ENCODE data around the gene CDHR2. TPM values are rescaled to one million over a fixed set of nuclear protein-coding genes. Genes with fewer than 3 reads are reported as not detected.

Gene CDHR2
- total RNA-seq, 2 experiments from 2014 or later = 0.37 to 0.61 TPM

- Mint-ChIP-seq H3K27ac (peak overlapping the region; percentile 98), H3K4me3 (peak overlapping the region; percentile 97), H3K27me3 (no peaks in the 10 kb centered on the region), H3K36me3 (ENCODE audit: low read depth) (peaks cover 27% of the 10 kb centered on the region), H3K4me1 (peaks cover 62% of the 10 kb centered on the region), H3K9me3 (ENCODE audit: low read depth) (no peaks in the 10 kb centered on the region)
- POLR2A ChIA-PET = interaction anchor here (1.2 to 3.2 kb wide), 3 partner anchors 8 to 118 kb away, joined by 3 to 18 read pairs (median 4); partner anchors contain the start of gene FAF2
- peak; percentile 41 for DNase-seq
- intact Hi-C loops (cut with DNase I, micrococcal nuclease) = loop anchor here (2.0 to 5.0 kb wide), 8 partner anchors 175 to 1018 kb away; partner anchors contain the start of genes KIAA1191 (in 2 of the 2), GRK6 (in 1 of the 2), LMAN2 (in 1 of the 2) and SIMC1 (in 1 of the 2)
- ATAC-seq = no peak
- CTCF ChIA-PET = interaction anchor here (0.7 to 1.4 kb wide), 4 partner anchors 8 to 118 kb away, joined by 3 to 5 read pairs (median 4); partner anchors contain the start of genes EIF4E1B and SNCB
Measured at GRCh38 chr5:176535664-176536131, 13.4 kb upstream of the CDHR2 start.

GRCh38 chr5:176536132-176536901 lies 12.8 kb upstream of the CDHR2 start:
- H3K9me3 Mint-ChIP-seq (ENCODE audit: low read depth) = no peaks in the 10 kb centered on the region
- CTCF ChIA-PET = interaction anchor here (0.7 to 1.4 kb wide), 3 partner anchors 8 to 117 kb away, joined by 3 to 5 read pairs (median 4); no protein-coding TSS in a partner anchor
- peaks cover 63% of the 10 kb centered on the region for H3K4me1 Mint-ChIP-seq

DNA sequence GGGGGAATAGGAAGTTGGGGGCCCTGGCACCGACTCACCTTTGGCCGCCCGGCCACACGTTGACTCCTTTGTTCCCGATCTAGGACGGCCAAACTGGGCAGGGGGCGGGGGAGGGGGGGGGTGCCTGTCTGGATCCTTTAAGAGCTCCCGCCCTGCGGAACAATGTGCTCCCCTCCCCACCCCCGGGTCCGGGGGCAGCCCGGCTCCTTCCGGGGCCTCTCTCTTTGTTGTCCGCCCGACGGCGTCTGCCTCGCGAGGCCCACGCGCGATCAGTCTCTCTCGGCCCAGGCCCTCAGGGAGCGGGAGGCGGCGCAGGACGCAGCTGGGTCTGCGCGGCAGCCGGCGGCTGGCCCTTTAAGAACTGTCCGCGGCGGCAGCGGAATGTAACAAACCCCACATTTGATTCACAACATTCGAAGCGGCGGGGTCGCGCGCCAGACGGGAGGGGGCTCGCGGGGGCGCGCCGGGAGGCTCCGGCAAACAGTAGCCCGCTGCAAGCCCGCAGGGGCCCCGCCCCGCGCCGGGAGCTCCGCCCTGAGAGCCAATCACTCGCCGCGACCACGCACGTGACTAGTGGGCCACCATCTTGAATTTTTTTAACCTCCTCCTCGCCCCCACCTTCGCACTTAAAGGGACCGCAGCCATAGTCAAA lies 12.1 kb upstream of the CDHR2 start, which contains the start of gene RNF44:
RNF44 (minus strand) TSS at position 501 of the 652 bp plus-strand sequence. CDS start 4,930 bp downstream, outside the sequence.
- intact Hi-C loops (cut with DNase I, micrococcal nuclease) = loop anchor here (1.0 to 5.0 kb wide), 15 partner anchors 89 to 1020 kb away; partner anchors contain the start of genes FAF2 (in 2 of the 2), KIAA1191 (in 2 of the 2), UIMC1 (in 2 of the 2) and CLTB (in 1 of the 2)
- Mint-ChIP-seq H3K27me3 (no peaks in the 10 kb centered on the region), H3K4me1 (peaks cover 64% of the 10 kb centered on the region), H3K9me3 (ENCODE audit: low read depth) (no peaks in the 10 kb centered on the region), H3K4me3 (peak within 1 kb of the TSS; percentile 97), H3K36me3 (ENCODE audit: low read depth) (peaks cover 18% of the 10 kb centered on the region), H3K27ac (peak within 1 kb of the TSS; percentile 98)
- DNase-seq (peak; percentile 99), ATAC-seq (peak; percentile 60)
- POLR2A ChIA-PET = interaction anchor here (0.8 to 3.2 kb wide), 7 partner anchors 10 to 150 kb away, joined by 3 to 18 read pairs (median 4); partner anchors contain the start of gene FAF2
- CTCF ChIA-PET = interaction anchor here (0.5 to 1.5 kb wide), 3 partner anchors 26 to 90 kb away, joined by 3 to 6 read pairs (median 3); no protein-coding TSS in a partner anchor

More at GRCh38 chr5:176536132-176536901, 12.8 kb upstream of the CDHR2 start:
- peaks cover 23% of the 10 kb centered on the region for H3K36me3 Mint-ChIP-seq (ENCODE audit: low read depth)
- DNase-seq (peak; percentile 89), ATAC-seq (peak; percentile 7)
- intact Hi-C loops (cut with DNase I, micrococcal nuclease) = loop anchor here (2.0 to 5.0 kb wide), 8 partner anchors 176 to 1019 kb away; partner anchors contain the start of genes KIAA1191 (in 2 of the 2), GRK6 (in 1 of the 2), LMAN2 (in 1 of the 2) and SIMC1 (in 1 of the 2)
- peak overlapping the region; percentile 98 for H3K27ac Mint-ChIP-seq
- POLR2A ChIA-PET = interaction anchor here (0.8 to 3.2 kb wide), 7 partner anchors 8 to 150 kb away, joined by 3 to 18 read pairs (median 4); partner anchors contain the start of gene FAF2
- H3K27me3 Mint-ChIP-seq = no peaks in the 10 kb centered on the region
- peak overlapping the region; percentile 97 for H3K4me3 Mint-ChIP-seq

DNA sequence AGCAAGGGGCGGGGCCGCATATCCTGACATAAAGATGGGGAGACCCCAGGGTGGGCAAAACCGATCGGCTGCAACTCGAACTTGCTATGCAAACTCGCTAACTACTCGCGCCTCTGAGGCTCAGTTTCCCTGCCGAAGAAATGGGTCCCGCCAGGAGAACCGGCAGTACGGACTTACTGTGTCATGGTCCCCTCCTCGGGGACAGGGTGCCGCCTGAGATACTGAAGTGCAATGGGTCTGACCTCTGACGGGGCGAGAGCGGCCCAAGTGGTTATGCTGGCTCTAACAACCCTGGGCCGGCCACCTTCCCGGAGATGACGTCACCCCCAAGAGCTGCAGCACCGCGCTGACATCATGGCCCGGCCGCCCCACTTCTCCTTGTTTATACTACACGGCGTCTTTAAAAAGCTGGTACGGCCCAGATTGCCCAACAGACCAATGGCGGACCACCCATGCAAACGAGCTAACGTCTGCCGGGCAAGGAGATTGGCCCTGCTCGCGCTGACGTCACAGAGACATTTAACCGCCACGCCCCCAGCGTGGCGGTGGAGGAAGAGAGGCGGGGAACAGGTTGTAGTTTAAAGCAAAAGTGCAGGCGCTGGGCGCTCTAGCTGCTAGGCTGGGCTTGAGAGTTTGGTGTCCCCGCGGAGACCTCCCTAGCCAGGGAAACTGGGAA lies 11.4 kb upstream of the CDHR2 start:
- ChIA-PET CTCF (interaction anchor here (0.6 to 1.5 kb wide), 4 partner anchors 25 to 121 kb away, joined by 3 to 8 read pairs (median 4); partner anchors contain the start of genes CLTB and FAF2), POLR2A (interaction anchor here (1.1 to 3.2 kb wide), 4 partner anchors 13 to 148 kb away, joined by 3 to 18 read pairs (median 4); partner anchors contain the start of gene FAF2)
- Mint-ChIP-seq H3K36me3 (ENCODE audit: low read depth) (peaks cover 18% of the 10 kb centered on the region), H3K4me3 (peak overlapping the region; percentile 97), H3K27me3 (no peaks in the 10 kb centered on the region), H3K27ac (peak overlapping the region; percentile 97), H3K4me1 (peaks cover 68% of the 10 kb centered on the region), H3K9me3 (ENCODE audit: low read depth) (no peaks in the 10 kb centered on the region)
- ATAC-seq (peak; percentile 75), DNase-seq (peak; percentile 99)
- intact Hi-C loops (cut with DNase I, micrococcal nuclease) = loop anchor here (1.0 to 5.0 kb wide), 16 partner anchors 89 to 1020 kb away; partner anchors contain the start of genes FAF2 (in 2 of the 2), KIAA1191 (in 2 of the 2), UIMC1 (in 2 of the 2) and CLTB (in 1 of the 2)

GRCh38 chr5:176538230-176538988 lies 10.7 kb upstream of the CDHR2 start:
- DNase-seq = no peak
- POLR2A ChIA-PET = interaction anchor here (1.1 to 3.2 kb wide), 3 partner anchors 90 to 149 kb away, joined by 3 to 18 read pairs (median 5); partner anchors contain the start of gene FAF2
- H3K27me3 Mint-ChIP-seq = no peaks in the 10 kb centered on the region

DNA sequence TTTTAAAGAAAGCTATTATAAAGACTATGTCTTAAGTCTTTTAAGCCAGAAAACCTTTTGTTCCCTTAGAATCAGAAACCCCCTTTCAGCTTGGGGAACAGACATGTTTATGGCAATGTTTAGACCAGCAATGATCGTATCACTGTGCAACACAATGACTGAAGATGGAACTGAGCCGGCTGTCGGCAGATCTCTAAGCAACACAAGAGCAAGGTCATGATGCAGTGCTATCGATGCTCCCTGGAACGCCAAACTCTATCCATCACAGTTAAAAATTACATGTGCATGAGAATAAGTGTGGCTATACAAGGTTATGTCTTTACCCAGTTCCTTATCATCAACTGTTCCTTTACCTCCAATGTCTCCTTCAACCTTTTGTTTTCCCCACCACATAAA lies 10.2 kb upstream of the CDHR2 start:
- H3K9me3 Mint-ChIP-seq (ENCODE audit: low read depth) = no peaks in the 10 kb centered on the region
- no peak for ATAC-seq
- ChIA-PET CTCF (interaction anchor here (1.1 kb wide), 2 partner anchors 12 to 122 kb away, joined by 3 to 5 read pairs; partner anchors contain the start of gene CLTB), POLR2A (interaction anchor here (0.6 kb wide), 1 partner anchor 871 kb away, joined by 3 read pairs; no protein-coding TSS in a partner anchor)
- H3K4me1 Mint-ChIP-seq = peaks cover 55% of the 10 kb centered on the region
- H3K27ac Mint-ChIP-seq = peak overlapping the region; percentile 34
- intact Hi-C loops (cut with DNase I, micrococcal nuclease) = loop anchor here in 1 of 2 experiments (1.0 to 5.0 kb wide), 5 partner anchors 302 to 1022 kb away; partner anchors contain the start of genes LMAN2, NSD1 and SIMC1
- H3K4me3 Mint-ChIP-seq = no peak overlapping the region
- H3K27me3 Mint-ChIP-seq = no peaks in the 10 kb centered on the region
- H3K36me3 Mint-ChIP-seq (ENCODE audit: low read depth) = peaks cover 9% of the 10 kb centered on the region
- DNase-seq = no peak

More at GRCh38 chr5:176538230-176538988, 10.7 kb upstream of the CDHR2 start:
- H3K9me3 Mint-ChIP-seq (ENCODE audit: low read depth) = no peaks in the 10 kb centered on the region
- intact Hi-C loops (cut with DNase I, micrococcal nuclease) = loop anchor here in 1 of 2 experiments (1.0 to 5.0 kb wide), 5 partner anchors 301 to 1021 kb away; partner anchors contain the start of genes LMAN2, NSD1 and SIMC1
- CTCF ChIA-PET = interaction anchor here (0.6 to 1.5 kb wide), 5 partner anchors 12 to 122 kb away, joined by 3 to 8 read pairs (median 5); partner anchors contain the start of genes CLTB and FAF2
- no peak for ATAC-seq
- peaks cover 60% of the 10 kb centered on the region for H3K4me1 Mint-ChIP-seq
- peak overlapping the region; percentile 97 for H3K4me3 Mint-ChIP-seq
- peak overlapping the region; percentile 97 for H3K27ac Mint-ChIP-seq
- H3K36me3 Mint-ChIP-seq (ENCODE audit: low read depth) = peaks cover 13% of the 10 kb centered on the region

- intact Hi-C loops (cut with DNase I, micrococcal nuclease) = loop anchor here in 1 of 2 experiments (10.0 kb wide), 1 partner anchor 126 kb away; the partner anchor contains the start of gene CLTB
- H3K9me3 Mint-ChIP-seq (ENCODE audit: low read depth) = no peaks in the 10 kb centered on the region
- H3K27me3 Mint-ChIP-seq = no peaks in the 10 kb centered on the region
- ATAC-seq (no peak), DNase-seq (no peak)
- peaks cover 55% of the 10 kb centered on the region for H3K4me1 Mint-ChIP-seq
- ChIA-PET CTCF (interaction anchor here (1.0 to 1.6 kb wide), 2 partner anchors 93 to 124 kb away, joined by 3 to 5 read pairs; partner anchors contain the start of gene CLTB), POLR2A (no interaction called here)
- H3K27ac Mint-ChIP-seq = peak overlapping the region; percentile 87
- H3K4me3 Mint-ChIP-seq = peak overlapping the region; percentile 13
- peaks cover 6% of the 10 kb centered on the region for H3K36me3 Mint-ChIP-seq (ENCODE audit: low read depth)
Measured at GRCh38 chr5:176540476-176540899, 8.7 kb upstream of the CDHR2 start.

DNA sequence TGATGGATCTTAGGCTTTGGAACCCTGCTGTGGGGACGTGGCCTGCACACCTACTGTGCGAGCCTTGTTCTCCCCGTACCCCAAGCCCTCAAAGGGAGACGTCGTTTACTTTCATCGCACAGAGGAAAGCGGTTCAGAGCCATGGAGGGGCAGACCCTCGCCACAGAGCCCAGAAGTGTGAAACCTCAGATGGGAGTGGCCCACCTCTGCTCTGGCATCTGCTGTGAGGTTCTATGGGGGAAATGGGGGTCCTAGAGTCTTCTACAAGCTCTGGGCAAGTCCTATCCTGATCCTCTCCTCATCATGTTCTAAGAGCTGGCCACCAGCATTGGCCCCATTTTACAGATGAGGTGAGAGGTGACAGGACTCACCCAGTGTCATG lies 8.2 kb upstream of the CDHR2 start:
- peaks cover under 1% of the 10 kb centered on the region for H3K36me3 Mint-ChIP-seq (ENCODE audit: low read depth)
- H3K27ac Mint-ChIP-seq = peak overlapping the region; percentile 87
- H3K27me3 Mint-ChIP-seq = no peaks in the 10 kb centered on the region
- H3K4me1 Mint-ChIP-seq = peaks cover 58% of the 10 kb centered on the region
- peak; percentile 39 for DNase-seq
- ATAC-seq = no peak
- peak overlapping the region; percentile 74 for H3K4me3 Mint-ChIP-seq
- ChIA-PET CTCF (interaction anchor here (1.6 kb wide), 1 partner anchor 93 kb away, joined by 5 read pairs; no protein-coding TSS in a partner anchor), POLR2A (interaction anchor here (0.6 kb wide), 1 partner anchor 537 kb away, joined by 3 read pairs; no protein-coding TSS in a partner anchor)
- intact Hi-C loops (cut with DNase I, micrococcal nuclease) = loop anchor here in 1 of 2 experiments (10.0 kb wide), 1 partner anchor 126 kb away; the partner anchor contains the start of gene CLTB
- no peaks in the 10 kb centered on the region for H3K9me3 Mint-ChIP-seq (ENCODE audit: low read depth)
